Esophagus muscularis mucosa (tissue), 3 donors: ENCODE results near the gene ORC2.
"Not testable (repeated sequence)": the region's sequence is repeated elsewhere in the genome, so short reads cannot be mapped to it uniquely, and the experiment has no call there.

Experiments
- CTCF ChIP-seq, 3 experiments: fragments of 200-600 bp in 2 of 3; fragments of 450-650 bp in 1 of 3; sonication (generic) in 2 of 3; IDR thresholded peaks; one replicate each; pipeline ENCODE4 v1.5.1; 2017 to 2019; ENCODE audit warnings: antibody characterized with exemption in 3 of 3, mild to moderate bottlenecking in 2 of 3, moderate library complexity in 1 of 3
- POLR2A ChIP-seq: fragments of 450-650 bp; IDR thresholded peaks from one replicate; pipeline ENCODE4 v1.6.1; 2017; ENCODE audit warnings: antibody characterized with exemption, moderate library complexity, mild to moderate bottlenecking, low read depth
- POLR2AphosphoS5 ChIP-seq, 2 donors: sonication (generic); formaldehyde crosslinking; IDR thresholded peaks; one replicate each; pipeline ENCODE4 v1.6.1; 2017; ENCODE audit warnings: antibody characterized with exemption in 2 of 2

GRCh38 chr2:200970057-200970456, 6.6 kb upstream of the ORC2 start:
- TF ChIP-seq CTCF (IDR thresholded peaks at IDR 0.05); POLR2A; POLR2AphosphoS5 (IDR thresholded peaks at IDR 0.05): not testable (repeated sequence)
